Fibroblast of lung (primary cell): Measurements from ENCODE around the gene PTK7. TPM values are rescaled to one million over a fixed set of nuclear protein-coding genes. Genes with fewer than 3 reads are reported as not detected.
"Not testable (repeated sequence)": the region's sequence is repeated elsewhere in the genome, so short reads cannot be mapped to it uniquely, and the experiment has no call there.

Source experiments
- DNase-seq, 2 donors: peaks; one replicate each; pipeline versions ENCODE4 v3.0.0 to v3.0.0-alpha.2; 2010; ENCODE audit warnings: low read depth in 2 of 2
- H2AFZ ChIP-seq: 2 replicates; pipeline ENCODE4 v1.5.1; 2012; ENCODE audit warnings: low read length, control low read depth, inconsistent platforms
- H3K27ac ChIP-seq: 2 replicates; pipeline ENCODE4 v1.5.1; 2011; ENCODE audit warnings: low read length, control low read depth; ENCODE audit not compliant: insufficient read depth
- H3K27me3 ChIP-seq: 2 replicates; pipeline ENCODE4 v1.5.1; 2011; ENCODE audit warnings: mild to moderate bottlenecking, low read length; ENCODE audit not compliant: control insufficient read depth, insufficient read depth
- H3K36me3 ChIP-seq: 2 replicates; pipeline ENCODE4 v1.5.1; 2011; ENCODE audit warnings: low read length; ENCODE audit not compliant: control insufficient read depth, insufficient read depth
- H3K4me1 ChIP-seq: 2 replicates; pipeline ENCODE4 v1.5.1; 2011; ENCODE audit warnings: low read length; ENCODE audit not compliant: control insufficient read depth, insufficient read depth; ENCODE audit errors: extremely low read depth
- H3K4me2 ChIP-seq: 2 replicates; pipeline ENCODE4 v1.5.1; 2011; ENCODE audit warnings: low read length, control low read depth; ENCODE audit not compliant: insufficient read depth; ENCODE audit errors: extremely low read depth
- H3K4me3 ChIP-seq, 4 experiments: fragments of 200-600 bp in 1 of 4; sonication (generic) in 1 of 4; replicated peaks in 1 of 4; 2 replicates each; pipeline ENCODE4 v1.5.1; 2011 to 2016; ENCODE audit warnings: low read length in 4 of 4, low read depth in 3 of 4, mild to moderate bottlenecking in 3 of 4, control low read depth in 2 of 4, inconsistent platforms in 1 of 4, mixed read lengths in 1 of 4; ENCODE audit not compliant: insufficient read depth in 1 of 4; ENCODE audit errors: control extremely low read depth in 1 of 4
- H3K79me2 ChIP-seq: 2 replicates; pipeline ENCODE4 v1.5.1; 2012; ENCODE audit warnings: mild to moderate bottlenecking, low read length, inconsistent platforms; ENCODE audit not compliant: control insufficient read depth, insufficient read depth
- H3K9ac ChIP-seq: 2 replicates; pipeline ENCODE4 v1.5.1; 2011; ENCODE audit warnings: mild to moderate bottlenecking, low read length, control low read depth; ENCODE audit not compliant: insufficient read depth
- H3K9me3 ChIP-seq: 2 replicates; pipeline ENCODE4 v1.5.1; 2012; ENCODE audit warnings: low read depth, low read length; ENCODE audit not compliant: control insufficient read depth, insufficient read depth
- H4K20me1 ChIP-seq: 2 replicates; pipeline ENCODE4 v1.5.1; 2011; ENCODE audit warnings: low read length; ENCODE audit not compliant: control insufficient read depth, insufficient read depth; ENCODE audit errors: extremely low read depth
- CTCF ChIP-seq, 2 donors: IDR thresholded peaks in 1 of 2; conservative IDR thresholded peaks in 1 of 2; 1 replicate in 1 of 2; 2 replicates in 1 of 2; pipeline ENCODE4 v1.5.1; 2011 to 2012; ENCODE audit warnings: low read length in 2 of 2, control low read depth in 1 of 2, inconsistent platforms in 1 of 2, low read depth in 1 of 2, mild to moderate bottlenecking in 1 of 2
- EZH2 ChIP-seq: IDR thresholded peaks from 2 replicates; pipeline ENCODE4 v1.5.1; 2012; ENCODE audit warnings: low read length, control low read depth, mild to moderate bottlenecking; ENCODE audit errors: missing control alignments
- polyA plus RNA-seq, 2 donors: library from polyadenylated mRNA; depleted of rRNA in 1 of 2; stranded (reverse) in 1 of 2; unstranded in 1 of 2; fragments of >200 nt; gene quantifications; 2 replicates each; pipeline ENCODE4 v1.2.1, GENCODE V29; 2011 to 2012; ENCODE audit warnings: missing spikeins in 1 of 2
- total RNA-seq: library from RNA; depleted of rRNA; stranded (reverse); fragments of >200 nt; gene quantifications from 2 replicates; pipeline ENCODE4 v1.2.1, GENCODE V29; 2014

Gene PTK7
- total and polyA plus RNA-seq, 2 donors (not counting 1 experiment from before 2014, with no cell fraction given) = 145 to 149 TPM

GRCh38 chr6:43081043-43081442 lies 4.9 kb downstream of the PTK7 start:
- H3K27me3 ChIP-seq = no peaks in the 10 kb centered on the region
- no peak overlapping the region for H3K4me3 ChIP-seq
- H4K20me1 ChIP-seq = no peaks in the 10 kb centered on the region
- no peaks in the 10 kb centered on the region for H3K9me3 ChIP-seq
- peaks cover 16% of the 10 kb centered on the region for H3K79me2 ChIP-seq
- no peak for TF ChIP-seq EZH2
- TF ChIP-seq CTCF (conservative IDR thresholded peaks at IDR 0.05 in 1 of 2, IDR thresholded peaks at IDR 0.05 in 1 of 2; ENCODE audit: low read depth in 1 of 2, low read length in 2 of 2) = no peak
- no peak overlapping the region for H3K9ac ChIP-seq
- H3K4me2 ChIP-seq = no peak overlapping the region
- no peaks in the 10 kb centered on the region for H3K36me3 ChIP-seq
- no peak overlapping the region for H3K27ac ChIP-seq
- DNase-seq = no peak
- no peak overlapping the region for H2AFZ ChIP-seq
- H3K4me1 ChIP-seq = peaks cover 10% of the 10 kb centered on the region

GRCh38 chr6:43081922-43082321 lies 5.8 kb downstream of the PTK7 start:
- peak; percentile 50 to 60 for DNase-seq
- H3K9me3 ChIP-seq, H3K27ac ChIP-seq, H2AFZ ChIP-seq, H3K27me3 ChIP-seq, H3K4me3 ChIP-seq, H4K20me1 ChIP-seq, H3K4me2 ChIP-seq, H3K9ac ChIP-seq, H3K36me3 ChIP-seq: not testable (repeated sequence)
- Histone ChIP-seq H3K79me2 (peaks cover 16% of the 10 kb centered on the region), H3K4me1 (peaks cover 10% of the 10 kb centered on the region)

GRCh38 chr6:43082806-43083655 lies 6.9 kb downstream of the PTK7 start:
- no peak overlapping the region for H3K27ac ChIP-seq
- TF ChIP-seq EZH2 = no peak
- TF ChIP-seq CTCF (conservative IDR thresholded peaks at IDR 0.05 in 1 of 2, IDR thresholded peaks at IDR 0.05 in 1 of 2; ENCODE audit: low read depth in 1 of 2, low read length in 2 of 2) = no peak
- no peak overlapping the region for H3K9ac ChIP-seq
- no peaks in the 10 kb centered on the region for H3K27me3 ChIP-seq
- peak in 1 of 2 donors; percentile 12 for DNase-seq
- no peak overlapping the region for H3K4me2 ChIP-seq
- no peaks in the 10 kb centered on the region for H3K9me3 ChIP-seq
- peaks cover 6% of the 10 kb centered on the region for H3K4me1 ChIP-seq
- no peak overlapping the region for H2AFZ ChIP-seq
- H3K79me2 ChIP-seq = peaks cover 13% of the 10 kb centered on the region
- no peaks in the 10 kb centered on the region for H4K20me1 ChIP-seq
- no peaks in the 10 kb centered on the region for H3K36me3 ChIP-seq
- no peak overlapping the region for H3K4me3 ChIP-seq
